Measurements from ENCODE around the gene CMBL.
"Not testable (repeated sequence)": the region's sequence is repeated elsewhere in the genome, so short reads cannot be mapped to it uniquely, and the experiment has no call there.

The CMBL gene

DNA sequence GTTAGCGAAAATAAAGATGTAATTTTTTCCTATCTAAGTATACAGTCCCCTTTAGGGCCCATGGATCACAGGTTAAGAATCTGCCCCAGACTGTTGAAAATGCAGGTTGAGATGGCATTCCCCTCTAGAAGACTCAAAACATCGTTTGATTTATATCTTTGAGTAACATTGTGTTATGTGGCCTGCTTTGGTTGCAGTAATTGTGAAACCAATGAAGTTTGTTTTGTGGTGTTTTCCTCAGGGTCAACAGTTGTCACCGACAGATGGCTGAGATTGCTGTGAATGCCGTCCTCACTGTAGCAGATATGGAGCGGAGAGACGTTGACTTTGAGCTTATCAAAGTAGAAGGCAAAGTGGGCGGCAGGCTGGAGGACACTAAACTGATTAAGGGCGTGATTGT, 49.8 kb downstream of the CMBL start:
- no peak for DNase-seq (ENCODE audit: low spot score)

DNA sequence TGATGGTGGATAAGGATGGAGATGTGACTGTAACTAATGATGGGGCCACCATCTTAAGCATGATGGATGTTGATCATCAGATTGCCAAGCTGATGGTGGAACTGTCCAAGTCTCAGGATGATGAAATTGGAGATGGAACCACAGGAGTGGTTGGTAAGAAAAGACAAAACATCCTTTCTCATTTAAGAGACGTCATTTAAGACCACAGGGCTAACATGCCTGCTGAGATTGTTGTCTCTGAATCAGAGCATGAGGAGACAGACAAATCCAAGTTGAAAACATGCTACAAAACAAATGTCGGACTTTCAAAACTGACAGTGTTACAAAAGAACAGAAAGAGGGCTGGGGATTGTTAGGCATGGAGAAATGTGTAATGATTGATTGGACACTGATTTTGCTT, 53.0 kb downstream of the CMBL start:
- DNase-seq (ENCODE audit: low spot score) = no peak

DNA sequence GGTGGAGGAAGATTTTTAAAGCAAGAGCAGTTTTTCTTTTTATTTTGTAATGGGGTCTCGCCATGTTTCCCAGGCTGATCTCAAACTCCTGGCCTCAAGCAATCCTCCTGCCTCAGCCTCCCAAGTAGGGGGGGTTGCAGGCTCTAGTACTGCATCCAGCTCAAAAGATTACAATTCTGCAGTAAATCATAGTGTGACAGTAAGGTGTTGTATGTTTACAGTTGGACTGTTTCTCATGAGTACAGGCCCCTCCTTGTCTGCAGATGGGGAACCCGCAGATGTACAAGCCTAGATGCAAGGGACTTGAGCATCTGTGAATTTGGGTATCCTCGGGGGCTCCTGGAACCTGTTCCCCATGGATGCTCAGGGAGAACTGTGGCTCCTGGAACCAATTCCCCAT, 54.3 kb downstream of the CMBL start:
- no peak for DNase-seq (ENCODE audit: low spot score)

DNA sequence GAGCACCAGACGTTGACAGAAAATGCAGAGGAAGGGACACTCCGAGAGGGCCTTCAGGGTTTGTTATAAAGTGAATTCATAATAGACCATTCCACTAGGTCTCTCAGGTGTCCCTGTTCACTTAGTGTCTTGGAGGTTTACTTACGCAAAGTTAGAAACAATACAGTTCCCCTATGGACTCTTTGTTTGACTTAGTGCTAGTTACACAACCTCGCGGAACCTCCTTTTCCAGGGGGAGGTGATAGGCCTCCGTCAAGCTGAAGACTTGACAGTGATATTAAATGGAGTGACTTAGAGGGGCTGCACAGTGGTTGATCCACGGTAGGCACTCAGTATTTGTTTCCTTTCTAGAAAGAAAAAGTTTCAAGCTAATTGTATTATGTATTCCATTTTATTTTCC, 56.3 kb downstream of the CMBL start:
- DNase-seq (ENCODE audit: low spot score) = no peak

DNA sequence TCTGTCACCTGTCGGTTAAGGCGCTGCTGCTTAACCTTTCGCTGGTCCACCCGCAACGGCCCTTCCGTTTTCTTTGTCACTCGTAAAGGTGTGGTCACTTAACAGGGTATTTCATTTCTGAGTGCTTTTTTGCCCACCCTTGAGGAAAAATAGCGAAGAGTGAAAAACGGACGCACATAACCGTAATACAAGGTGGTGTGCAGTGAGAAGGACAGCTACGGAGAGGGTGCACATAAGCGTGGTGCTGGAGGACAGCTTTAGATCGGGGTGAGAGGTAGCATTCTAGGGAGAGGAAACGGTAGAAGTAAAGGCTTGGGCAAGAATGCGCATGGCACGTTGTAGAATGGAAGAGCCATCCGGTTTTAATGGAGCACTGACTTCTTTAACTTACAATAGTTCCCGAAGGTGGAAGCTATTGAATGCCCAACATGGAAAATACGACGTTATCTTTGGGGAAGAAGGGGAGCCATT, 56.9 kb downstream of the CMBL start:
- peak; percentile 38 for DNase-seq (ENCODE audit: low spot score)

DNA sequence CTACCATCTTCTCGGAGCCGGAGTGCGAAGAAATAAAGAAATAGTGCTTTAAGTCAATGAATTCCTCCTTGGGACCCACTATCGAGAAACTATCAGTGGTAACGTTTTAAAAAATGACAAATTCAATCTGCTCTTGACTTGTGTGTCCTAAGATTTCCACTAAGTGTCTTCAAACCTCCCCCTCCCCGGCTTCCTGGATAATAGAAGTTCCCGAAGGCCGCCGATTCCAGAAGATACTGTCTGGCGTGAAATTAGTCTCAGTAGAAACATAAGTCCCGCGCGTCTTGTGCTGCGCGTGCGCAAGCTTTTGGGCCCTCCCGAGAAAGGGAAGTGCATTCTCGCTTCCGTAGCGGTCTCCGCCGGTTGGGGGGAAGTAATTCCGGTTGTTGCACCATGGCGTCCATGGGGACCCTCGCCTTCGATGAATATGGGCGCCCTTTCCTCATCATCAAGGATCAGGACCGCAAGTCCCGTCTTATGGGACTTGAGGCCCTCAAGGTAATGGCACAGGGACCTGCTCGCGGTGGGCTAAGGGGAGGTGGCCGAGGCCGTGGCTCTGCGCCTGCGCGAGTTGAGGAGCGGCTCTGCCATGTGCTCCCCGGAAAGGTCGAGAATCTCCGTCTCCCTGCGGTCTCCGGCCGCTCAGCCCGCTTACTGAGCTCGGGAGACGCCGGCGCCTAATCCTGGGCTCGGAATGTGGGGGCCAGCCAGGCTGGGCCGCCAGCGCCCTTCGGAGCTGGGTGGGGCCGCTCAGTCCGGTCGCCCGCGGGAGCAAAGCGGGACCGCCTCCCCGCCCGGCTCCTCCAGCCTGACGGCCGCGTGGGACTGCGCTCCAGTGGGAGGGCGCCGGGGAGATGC, 57.5 kb downstream of the CMBL start, which contains the start of gene CCT5:
Gene CCT5 (plus strand): TSS at position 333 of the 858 bp plus-strand sequence. CDS start 61 bp downstream, at position 394.
- peak; percentile 100 for DNase-seq (ENCODE audit: low spot score)

DNA sequence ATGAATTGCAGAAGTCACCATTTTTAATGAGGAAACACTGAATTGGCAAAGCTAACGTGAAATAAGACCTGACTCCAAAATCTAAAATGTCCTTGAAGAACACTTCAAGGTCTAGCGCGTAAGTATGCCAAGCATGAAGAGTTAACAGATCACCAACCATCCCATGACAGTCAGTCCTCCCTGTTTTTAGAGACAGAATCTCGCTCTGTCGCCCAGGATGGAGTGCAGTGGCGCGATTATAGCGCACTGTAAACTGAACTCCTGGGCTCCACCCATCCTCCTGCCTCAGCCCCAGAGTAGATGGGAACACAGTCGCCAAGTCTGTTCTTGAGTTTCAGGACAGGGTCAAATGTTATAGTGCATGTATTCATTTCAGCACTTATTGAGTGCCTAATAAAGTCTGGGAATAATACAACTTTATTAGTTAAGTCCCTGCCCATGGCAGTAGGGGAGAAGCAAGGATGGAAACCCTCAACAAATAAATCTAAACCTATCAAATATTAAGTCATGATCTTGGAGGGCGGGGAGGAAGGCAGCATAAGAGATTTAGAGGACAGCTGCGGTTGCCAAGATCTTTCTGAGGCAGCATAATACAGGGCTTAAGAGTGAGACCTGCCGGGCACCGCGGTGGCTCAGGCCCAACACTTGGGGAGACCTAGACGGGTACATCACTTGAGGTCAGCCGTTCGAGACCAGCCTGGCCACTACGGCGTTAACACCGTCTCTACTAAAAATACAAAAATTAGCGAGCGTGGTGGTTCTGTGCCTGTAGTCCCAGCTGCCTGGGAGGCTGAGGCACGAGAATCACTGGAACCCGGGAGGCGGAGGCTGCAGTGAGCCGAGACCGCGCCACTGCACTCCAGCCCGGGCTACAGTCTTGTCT, 59.1 kb downstream of the CMBL start:
- DNase-seq (ENCODE audit: low spot score) = no peak

DNA sequence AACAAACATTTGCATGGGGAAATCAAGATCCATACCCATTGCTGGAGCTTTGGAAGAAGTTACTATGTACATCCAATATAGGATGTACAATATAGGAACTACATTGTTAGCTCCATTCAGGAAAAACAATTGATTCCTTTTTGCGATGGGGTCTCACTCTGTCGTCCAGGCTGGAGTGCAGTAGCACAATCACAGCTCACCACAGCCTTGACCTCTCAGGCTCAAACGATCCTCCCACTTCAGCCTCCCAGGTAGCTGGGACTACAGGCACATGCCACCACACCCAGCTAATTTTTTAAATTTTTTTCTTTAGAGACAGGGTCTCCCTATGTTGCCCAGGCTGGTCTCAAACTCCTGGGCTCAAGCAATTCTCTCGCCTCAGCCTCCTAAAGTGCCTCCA, 60.5 kb downstream of the CMBL start:
- DNase-seq (ENCODE audit: low spot score) = not testable (repeated sequence)

DNA sequence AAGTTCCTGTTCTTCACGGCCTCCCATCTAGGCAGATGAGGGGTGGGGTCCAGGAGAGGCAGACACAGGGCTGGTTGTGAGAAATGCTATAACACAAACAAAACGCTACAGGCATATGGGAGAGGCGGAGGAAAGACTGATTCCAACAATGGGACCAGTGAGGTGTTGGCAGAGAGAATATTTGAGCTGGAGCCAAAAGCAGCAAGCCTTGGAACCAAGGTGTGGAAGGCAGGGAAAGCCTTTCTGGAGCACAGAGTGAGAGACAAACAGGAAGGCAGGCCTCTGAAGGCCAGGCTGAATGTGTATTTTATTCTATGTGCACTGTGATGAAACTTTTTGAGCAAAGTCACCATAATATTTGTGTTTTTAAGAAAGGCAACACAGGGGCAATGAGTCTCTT, 60.9 kb downstream of the CMBL start:
- DNase-seq (ENCODE audit: low spot score) = no peak

DNA sequence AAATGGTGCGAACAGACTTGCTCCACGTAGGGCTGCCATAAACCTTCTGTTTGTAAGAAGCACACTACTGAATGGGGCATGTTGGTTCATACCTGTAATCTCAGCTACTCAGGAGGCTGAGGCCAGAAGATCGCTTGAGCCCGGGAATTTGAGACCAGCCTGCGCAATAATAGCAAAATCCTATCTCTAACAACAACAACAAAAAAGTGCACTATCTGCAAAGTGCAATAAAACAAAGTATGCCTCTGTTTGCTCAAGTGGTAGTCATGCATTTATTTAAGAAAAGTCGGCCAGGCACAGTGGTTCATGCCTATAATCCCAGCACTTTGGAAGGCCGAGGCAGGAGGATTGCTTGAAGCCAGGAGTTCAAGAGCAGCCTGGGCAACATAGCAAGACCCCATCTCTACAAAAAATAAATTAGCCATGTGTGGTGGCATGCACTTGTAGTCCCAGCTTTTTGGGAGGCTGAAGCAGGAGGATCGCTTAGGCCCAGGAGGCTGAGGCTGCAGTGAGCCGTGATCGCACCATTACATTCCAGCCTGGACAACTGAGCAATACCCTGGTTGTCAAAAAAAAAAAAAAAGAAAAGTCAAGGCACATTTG, 63.3 kb downstream of the CMBL start:
- no peak for DNase-seq (ENCODE audit: low spot score)

DNA sequence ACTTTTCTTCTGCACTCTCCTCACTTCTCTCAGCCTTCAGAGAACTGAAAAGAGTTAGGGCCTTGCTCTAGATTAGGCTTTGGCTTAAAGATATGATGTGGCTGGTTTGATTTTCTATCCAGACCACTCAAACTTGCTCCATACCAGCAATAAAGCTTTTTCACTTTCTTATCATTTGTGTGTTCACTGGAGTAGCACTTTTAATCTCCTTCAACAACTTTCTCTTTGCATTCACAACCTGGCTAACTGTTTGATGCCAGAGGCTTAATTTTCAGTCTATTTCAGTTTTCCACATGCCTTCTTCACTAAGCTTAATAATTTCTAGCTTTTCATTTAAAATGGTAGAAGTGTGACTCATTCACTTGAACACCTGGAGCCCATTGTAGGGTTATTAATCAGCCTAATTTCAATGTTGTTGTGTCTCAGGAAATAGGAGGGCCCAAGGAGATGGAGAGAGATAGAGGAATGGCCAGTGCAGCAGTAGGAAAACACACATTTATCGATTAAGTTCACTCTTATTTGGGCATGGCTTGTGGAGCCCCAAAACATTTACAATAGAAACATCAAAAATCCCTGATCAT, 64.0 kb downstream of the CMBL start:
- DNase-seq (ENCODE audit: low spot score) = no peak

DNA sequence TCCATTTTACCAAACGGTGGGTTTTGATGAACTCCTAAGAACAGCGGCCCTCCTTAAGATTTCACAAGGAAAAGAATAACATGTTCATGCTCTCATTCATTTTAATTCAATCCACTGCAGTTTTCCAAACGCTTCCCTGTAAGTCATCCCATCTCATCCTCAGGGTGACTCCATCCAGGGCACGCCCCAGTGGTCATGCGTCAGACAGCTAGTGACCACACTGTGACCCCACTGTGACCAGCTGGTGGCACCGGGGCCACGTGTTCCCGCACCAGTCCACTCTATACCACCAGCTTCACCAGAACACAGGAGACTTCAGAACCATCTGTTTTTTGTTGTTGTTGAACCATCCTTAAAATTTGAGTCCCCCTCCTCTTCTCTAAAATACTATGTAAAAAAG, 72.4 kb downstream of the CMBL start:
- no peak for DNase-seq (ENCODE audit: low spot score)

DNA sequence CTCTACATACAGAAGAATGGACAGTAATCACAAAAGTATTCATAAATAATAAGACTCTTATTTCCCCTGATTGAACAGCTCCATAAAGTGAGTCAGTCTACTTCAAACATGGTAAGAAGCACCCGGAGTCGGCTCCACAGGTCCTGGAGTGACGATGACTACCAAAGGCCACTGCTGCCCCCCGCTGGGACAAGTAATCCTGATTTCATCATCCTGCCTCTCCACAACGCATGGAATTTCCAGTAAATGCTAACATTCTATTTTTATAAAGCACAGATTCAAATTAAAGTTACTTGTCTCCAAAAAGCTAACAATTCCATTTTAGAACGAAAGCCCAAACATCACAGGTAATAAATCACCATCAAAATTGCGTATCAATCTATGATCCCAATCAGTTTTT, 74.2 kb downstream of the CMBL start:
- peak; percentile 82 for DNase-seq (ENCODE audit: low spot score)

DNA sequence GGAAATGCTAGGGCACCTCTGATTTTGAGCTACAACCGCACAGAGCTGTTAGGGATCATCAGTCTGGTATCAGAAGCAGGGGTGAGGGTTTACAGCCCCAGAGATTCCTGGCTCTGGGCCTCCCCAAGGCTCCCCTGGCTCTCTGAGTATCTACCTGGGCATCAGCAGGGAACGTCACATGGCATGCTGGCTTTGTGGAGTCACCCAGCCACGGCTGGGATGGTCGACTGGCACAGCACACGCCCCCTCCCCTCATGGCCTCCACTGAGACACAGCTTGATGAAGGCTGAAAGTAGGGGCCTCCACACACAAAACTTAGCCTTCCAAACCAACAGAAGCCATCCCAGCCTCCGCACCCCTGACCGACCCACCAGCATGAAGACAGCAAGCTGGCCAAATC, 74.7 kb downstream of the CMBL start:
- no peak for DNase-seq (ENCODE audit: low spot score)

DNA sequence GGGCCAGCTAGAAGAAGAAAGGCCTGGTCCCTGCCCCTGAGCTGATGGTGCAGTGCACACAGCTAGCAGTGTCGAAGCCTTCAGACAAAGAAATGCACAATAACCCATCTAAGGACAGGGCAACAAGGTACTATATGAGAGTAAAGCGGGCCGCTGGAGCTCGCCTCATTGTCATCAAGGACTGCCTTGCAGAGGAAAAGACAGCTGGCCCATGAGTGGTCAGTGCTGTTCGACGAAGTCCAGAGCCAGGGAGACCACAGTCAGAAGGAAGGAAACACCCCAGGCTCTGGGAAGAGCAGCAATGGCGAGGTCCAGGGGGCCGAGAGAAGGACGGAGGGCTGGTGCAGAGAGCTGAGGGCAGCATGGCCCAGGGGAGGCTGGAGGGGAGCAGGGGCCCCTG, 75.3 kb downstream of the CMBL start:
- DNase-seq (ENCODE audit: low spot score) = no peak

DNA sequence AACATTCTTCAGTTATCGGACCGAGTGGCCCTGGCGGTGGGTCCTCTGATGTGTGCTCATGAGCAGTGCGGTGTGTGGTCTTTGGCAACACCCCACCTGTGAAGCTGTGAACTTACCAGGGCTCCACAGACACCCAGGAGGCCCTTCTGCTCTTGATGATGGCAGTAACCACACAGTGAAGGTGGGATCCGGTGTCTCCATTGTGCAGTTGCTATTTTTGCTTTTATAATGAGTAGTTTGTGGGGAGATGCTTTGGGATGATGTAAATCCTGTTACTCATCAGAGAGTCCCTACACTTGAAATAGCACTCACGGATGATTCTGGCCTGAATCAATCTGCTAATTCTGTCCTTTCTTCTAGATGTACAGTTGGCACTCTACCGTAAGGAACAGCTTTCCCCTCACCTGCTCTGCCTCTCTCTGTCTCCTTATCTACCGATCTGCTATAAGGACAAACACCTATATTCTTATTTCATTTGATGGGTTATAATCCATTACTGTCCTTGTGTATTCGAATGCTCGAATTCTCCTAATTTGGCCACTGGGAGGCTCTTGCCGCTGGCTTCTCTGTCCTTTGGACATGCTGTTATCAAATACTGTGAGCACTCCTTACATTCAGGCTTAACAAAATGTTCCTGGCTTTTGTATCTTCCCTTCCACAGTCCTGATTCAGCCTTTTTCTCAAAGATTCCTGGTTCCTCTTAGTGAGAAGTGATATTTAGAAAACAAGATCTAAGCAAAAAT, 78.2 kb downstream of the CMBL start:
- DNase-seq (ENCODE audit: low spot score) = no peak

DNA sequence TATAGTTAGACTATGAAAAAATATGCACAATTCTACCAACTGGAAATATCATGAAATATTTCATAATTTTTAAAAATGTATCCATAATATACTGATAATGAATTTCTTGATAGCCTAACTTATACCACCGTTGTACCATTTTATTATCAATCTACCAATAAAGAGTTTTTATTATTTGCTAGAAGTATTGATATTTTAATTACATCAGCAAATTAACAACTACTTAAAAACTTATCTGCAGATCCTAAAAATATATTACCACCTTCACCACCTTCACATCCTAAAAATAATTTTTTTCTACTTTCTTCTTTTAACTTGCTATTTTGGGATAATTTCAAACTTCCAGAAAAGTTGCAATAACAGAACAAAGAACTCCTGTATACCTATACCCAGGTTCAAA, 79.4 kb downstream of the CMBL start:
- DNase-seq (ENCODE audit: low spot score) = no peak
